ENCODE measurements around the gene AP2S1.
"Not testable (repeated sequence)": the region's sequence is repeated elsewhere in the genome, so short reads cannot be mapped to it uniquely, and the experiment has no call there.

AP2S1 gene

DNA sequence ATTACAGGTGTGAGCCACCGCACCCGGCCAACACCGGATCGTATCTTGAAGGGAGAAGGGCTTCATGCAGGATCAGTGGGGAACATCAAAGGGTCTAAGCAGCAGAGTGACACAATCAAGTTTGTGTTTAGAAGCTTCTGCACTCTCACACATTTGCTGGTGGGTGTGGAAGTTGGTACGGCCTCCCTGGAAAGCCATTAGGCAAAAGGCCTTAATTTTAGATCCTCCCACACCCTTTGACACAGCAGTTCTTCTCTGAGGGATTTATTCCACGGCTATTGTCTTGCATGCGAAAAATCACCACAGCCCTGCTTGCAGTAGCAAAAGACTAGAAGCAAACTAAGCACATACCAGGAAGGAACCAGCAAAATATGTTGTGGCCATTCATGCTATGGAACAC is 44.0 kb downstream of the AP2S1 start:
- DNase-seq (ENCODE audit: low read depth, low spot score) = no peak

DNA sequence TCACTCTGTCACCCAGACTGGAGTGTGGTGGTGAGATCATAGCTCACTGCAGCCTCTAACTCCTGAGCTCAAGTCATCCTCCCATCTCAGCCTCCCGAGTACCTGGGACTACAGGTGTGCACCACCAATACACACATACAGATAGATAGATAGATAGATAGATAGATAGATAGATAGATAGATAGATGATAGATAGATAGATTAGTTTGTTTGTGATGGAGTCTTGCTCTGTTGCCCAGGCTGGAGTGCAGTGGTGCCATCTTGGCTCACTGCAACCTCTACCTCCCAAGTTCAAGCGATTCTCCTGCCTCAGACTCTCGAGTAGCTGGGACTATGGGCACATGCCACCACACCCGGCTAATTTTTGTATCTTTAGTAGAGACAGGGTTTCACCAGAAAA is 46.2 kb downstream of the AP2S1 start:
- not testable (repeated sequence) for DNase-seq (ENCODE audit: low read depth, low spot score)

DNA sequence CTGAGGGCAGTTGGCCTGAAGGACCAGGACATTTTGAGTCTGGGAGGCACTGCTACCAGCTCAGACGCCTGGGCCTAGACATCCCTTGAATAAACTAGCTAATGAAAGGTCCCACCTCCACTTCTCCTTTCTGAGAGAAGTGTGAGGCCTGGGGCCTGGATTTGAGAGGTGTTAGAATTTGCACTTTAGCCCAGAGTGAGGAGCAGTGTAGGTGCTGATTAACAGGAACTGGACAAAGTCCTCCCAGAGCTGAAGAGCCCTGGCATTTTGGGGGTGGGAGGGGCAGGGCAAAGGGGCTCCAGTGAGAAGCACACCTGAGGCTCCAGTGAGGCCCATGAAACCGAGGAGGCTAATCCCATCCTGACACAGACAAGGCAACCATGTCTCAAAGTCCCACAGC is 47.1 kb downstream of the AP2S1 start:
- no peak for DNase-seq (ENCODE audit: low read depth, low spot score)

DNA sequence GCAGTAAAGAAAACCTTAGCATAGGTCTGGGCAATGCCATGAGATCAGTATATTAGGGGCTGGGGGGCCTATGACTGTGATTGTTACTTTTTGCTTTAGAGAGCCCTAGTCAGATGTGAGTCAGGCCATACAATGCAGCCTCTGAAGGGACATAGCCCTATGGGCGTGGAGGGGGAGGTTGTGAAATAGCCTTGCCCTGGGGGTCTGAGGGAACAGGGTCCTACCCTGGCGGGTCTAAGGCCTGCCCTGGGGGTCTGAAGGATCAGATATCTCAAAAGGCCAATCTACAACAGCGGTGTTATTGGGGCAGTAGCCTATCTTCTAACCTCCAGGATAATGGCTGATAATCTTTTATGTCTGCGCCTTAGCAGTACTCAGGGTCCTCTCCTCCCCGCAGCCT is 48.5 kb downstream of the AP2S1 start:
- DNase-seq (ENCODE audit: low read depth, low spot score) = no peak

DNA sequence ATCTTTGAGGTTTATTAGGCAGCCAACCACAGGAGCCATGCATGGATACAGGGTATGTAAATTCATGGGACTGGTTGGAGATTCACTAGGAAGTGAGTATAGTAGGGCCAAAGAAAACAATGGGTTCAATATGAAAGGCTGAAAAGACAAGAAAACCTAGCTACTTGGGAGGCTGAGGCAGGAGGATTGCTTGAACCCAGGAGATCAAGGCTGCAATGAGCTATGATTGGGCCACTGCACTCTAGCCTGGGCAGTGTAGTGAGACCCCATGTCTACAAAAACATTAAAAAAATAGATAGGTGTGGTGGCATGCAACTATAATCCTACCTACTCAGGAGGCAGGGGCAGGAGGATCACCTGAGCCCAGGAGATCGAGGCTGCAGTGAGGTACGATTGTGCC is 51.9 kb downstream of the AP2S1 start:
- no peak for DNase-seq (ENCODE audit: low read depth, low spot score)

DNA sequence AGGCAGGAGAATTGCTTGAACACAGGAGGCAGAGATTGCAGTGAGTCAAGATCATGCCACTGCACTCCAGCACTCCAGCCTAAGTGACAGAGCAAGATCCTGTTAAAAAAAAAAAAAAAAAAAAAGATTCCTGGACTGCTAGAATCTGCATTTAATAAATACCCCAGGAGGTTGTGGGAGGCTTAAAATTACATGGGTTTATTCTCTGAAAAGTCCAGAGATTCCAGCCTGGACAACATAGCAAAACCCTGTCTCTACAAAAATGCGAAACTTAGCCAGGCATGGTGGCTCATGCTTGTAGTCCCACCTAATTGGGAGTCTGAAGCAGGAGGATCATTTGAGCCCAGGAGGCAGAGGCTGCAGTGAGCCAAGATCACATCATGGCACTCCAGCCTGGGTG is 52.8 kb downstream of the AP2S1 start:
- DNase-seq (ENCODE audit: low read depth, low spot score) = no peak

DNA sequence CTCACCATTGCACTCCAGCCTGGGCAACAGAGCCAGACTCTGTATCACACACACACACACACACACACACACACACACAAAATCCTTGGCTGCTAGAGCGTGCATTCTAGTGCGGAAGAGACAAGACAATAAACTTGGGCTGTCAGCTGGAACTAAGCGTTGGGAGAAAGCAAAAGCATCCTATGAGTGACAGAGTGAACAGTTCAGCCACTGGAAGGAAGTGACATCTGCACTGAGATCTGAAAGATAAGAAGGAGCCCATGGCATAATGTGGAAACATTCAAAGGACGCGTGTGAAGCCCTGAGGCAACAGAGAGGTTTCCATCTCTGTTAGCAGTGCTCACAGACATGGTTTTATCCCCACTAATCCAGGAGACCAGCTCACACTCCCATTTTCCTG is 58.7 kb downstream of the AP2S1 start:
- DNase-seq (ENCODE audit: low read depth, low spot score) = no peak

DNA sequence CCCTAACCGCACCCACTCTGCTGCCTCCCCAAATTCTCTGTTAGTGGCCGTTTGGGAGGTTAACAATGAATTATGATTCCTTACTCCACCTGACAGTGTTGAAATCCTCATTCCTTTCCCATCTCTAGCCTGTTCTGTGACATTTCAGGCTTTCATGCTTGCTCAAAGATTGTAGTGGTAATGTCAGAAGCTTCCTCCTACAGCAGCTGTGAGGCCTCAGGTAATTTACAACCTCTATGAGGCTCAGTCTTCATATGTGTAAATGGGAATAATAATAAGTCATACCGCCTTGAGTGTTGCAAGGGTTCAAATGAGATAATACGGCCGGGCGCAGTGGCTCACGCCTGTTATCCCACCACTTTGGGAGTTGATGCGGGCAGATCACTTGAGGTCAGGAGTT is 61.3 kb downstream of the AP2S1 start:
- no peak for DNase-seq (ENCODE audit: low read depth, low spot score)

DNA sequence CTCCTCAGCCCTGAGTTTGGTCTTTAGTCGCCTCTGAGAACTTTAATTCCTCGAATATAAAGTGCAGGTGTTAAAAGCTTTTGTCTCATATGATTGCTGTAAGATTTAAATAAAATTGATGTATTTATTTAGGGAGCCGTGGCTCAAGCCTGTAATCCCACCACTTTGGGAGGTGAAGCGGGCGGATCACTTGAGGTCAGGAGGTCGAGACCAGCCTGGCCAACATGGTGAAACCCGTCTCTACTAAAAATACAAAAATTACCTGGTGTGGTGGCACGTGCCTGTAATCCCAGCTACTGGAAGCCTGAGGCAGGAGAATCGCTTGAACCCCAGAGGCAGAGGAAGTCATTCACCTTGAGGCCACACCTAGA is 61.7 kb downstream of the AP2S1 start:
- DNase-seq (ENCODE audit: low read depth, low spot score) = no peak

DNA sequence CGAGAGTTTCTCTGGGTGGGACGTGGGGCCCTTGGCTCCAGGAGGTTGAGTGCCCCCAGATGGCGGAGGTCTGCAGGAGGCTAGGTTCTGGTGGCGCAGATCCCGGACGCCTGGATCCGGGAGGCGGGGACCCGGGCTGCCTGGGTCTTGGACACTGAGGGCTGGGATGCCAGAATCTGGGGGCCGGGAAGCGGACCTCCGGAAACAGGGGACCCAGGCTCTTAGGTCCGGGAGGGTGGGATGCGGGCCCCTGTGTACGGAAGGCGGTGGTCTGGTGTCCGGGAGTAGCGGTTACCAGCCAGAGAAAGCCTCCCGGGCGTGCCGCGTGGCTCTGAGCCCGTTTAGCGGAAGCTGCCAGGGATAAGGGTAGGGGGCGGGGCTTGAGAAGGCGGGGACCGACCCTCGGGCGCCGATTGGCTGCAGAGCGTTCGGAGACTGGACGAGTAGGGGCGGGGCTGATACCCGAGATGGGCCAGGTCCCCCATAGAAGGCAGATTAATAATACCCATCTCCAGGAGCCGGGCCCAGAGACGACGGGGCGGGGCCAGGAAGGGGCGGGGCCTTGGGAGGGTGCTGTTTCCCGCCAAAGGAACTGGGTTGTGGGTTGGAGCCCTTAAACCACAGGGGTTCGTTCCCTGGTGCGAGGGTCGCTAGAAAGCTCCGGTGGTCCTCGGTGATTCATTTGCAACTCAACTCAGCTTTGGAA is 62.2 kb downstream of the AP2S1 start, which contains the start of gene SLC1A5:
SLC1A5 (minus strand) TSS at position 333 of the 706 bp plus-strand sequence. CDS start 629 bp downstream, outside the sequence.
- peak; percentile 87 for DNase-seq (ENCODE audit: low read depth, low spot score)
